Myocyte (in vitro differentiated cells): ENCODE results near the gene PRR3. TPM values are rescaled to one million over a fixed set of nuclear protein-coding genes. Genes with fewer than 3 reads are reported as not detected.
A peak's percentile ranks its signal among the peaks of the same experiment; 100 is the strongest.

Source experiments
- DNase-seq: peaks from one replicate; pipeline ENCODE4 v3.0.0-alpha.2; 2012; ENCODE audit warnings: low read depth
- total RNA-seq: library from RNA; depleted of rRNA; stranded (reverse); fragments of >200 nt; gene quantifications from 2 replicates; pipeline ENCODE4 v1.2.3, GENCODE V29; 2014

Gene PRR3
- total RNA-seq, 1 donor from 2014 or later: 6.5 TPM

DNA sequence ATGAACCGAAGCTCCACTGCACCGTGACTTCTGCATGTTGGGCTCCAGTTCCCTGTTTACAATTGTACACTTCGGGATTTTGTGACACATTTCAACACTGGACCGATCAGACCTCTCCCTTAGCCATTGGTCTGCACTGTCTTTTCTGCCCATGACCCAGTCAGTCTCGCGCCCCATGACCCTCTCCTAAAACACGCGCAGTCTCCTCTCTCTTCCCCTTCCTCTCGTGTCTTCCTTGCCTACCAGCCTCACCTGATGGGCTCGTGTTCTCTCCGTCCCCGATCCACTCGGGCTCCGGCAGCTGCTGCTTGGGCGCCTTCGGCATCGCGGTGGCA is 13.6 kb downstream of the PRR3 start:
- DNase-seq: no peak

DNA sequence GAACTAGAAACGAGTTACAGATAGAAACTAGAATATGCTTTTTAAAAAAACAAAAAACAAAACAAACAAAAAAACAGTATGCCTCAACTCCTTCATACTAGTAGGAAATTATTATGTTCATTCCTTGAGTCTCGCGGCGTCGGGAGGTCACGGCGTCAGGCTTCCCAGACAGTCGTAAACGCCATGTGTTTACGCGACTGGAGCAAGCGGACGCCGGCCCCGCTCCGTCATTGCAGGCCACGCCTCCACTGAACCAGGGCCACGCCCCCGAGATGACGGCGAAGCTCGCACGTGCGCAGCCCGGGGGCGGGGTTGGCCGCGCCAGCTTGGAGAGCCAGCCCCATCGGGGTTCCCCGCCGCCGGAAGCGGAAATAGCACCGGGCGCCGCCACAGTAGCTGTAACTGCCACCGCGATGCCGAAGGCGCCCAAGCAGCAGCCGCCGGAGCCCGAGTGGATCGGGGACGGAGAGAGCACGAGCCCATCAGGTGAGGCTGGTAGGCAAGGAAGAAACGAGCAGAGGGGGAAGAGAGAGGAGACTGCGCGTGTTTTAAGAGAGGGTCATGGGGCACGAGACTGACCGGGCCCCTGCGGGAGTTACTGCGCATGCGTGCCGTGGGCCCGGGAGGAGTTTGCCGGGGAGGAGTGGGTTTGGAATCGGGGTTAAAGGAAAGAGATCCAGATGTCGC is 14.1 kb downstream of the PRR3 start, which contains the start of gene ABCF1:
Gene ABCF1, plus strand, starts transcription at position 368 of the 687 bp plus-strand sequence. Its CDS starts 46 bp downstream, at position 414.
- DNase-seq: peak; percentile 97

DNA sequence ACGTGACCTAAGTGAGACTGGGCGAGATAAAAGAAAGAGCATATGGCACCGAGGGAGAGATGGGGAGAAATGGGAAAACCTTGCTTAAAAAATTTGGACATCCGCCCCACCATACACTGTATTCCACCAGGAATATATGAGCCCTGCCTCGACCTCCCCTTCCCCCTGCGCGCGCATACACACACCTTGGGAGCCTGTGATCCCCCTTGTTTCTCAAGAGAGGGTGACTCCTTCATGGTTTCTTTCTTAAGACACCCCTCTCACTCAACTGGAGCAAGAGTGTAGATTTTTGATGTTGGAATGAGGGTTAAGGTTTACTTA is 14.6 kb downstream of the PRR3 start:
- no peak for DNase-seq

DNA sequence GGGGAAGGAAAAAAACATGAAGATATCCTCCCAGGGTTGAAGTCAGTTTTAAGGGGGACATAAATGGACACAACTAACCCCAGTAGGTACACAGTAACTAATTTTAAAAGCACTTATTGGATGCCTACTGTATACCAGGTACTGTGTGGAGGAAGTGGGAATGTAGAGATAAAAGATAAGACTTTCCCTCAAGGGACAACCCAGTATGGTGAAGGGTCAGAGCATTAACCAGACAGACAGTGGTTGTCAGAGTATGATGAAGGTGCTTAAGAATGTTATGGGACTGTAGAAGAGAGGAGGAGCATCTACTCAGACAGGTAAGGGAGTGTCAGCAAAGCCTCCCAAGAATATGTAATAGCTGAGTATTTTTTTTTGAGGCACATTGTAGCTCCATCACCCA is 15.1 kb downstream of the PRR3 start:
- no peak for DNase-seq

DNA sequence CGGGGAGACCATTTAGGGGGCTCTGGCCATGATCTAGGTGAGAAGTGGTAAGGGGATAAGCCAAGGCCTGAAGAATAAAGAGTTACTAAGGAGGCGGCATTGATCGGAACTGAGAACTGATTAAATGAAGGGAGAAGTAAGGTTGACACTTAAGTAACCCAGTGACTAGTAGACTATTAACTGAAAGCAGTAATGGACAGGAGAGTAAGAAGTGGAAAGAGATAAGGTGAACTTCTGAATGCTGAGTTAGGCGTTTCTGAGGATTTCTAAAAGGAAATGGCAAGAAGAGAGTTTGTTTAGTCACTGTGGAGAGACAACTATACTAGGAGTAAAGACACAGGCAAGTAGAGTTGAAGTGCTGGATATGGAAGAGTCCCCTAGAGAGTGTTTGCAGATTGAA is 16.0 kb downstream of the PRR3 start:
- no peak for DNase-seq

DNA sequence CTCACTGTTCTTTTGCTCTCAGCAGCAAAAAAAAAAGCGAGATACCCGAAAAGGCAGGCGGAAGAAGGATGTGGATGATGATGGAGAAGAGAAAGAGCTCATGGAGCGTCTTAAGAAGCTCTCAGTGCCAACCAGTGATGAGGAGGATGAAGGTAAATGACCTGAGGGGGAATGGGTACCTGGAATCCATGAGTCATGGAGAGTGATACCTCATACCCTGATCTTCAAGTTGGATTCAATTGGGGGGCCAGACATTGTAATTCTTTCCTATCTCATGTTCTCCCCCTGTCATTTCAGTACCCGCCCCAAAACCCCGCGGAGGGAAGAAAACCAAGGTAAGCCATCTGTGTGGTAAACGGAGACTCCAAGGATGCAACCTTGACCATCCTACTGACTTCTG is 21.0 kb downstream of the PRR3 start:
- DNase-seq: no peak

DNA sequence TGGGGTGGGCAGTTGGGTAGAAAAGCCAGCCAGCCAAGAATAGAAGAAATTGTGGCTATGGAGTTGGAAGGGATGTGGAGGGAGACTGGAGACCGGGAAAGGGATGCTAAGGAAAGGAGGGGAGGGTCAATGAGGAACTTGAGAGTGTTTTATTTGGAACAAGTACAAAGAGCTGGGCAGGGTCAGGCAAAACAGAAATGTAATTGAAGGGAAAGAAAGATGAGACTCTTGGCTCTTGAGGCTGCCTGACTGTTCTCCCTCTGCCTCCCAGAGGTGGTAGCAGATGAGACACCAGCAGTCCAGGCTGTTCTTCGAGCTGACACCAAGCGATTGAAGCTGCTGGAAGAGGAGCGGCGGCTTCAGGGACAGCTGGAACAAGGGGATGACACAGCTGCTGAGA is 26.8 kb downstream of the PRR3 start:
- DNase-seq: no peak

DNA sequence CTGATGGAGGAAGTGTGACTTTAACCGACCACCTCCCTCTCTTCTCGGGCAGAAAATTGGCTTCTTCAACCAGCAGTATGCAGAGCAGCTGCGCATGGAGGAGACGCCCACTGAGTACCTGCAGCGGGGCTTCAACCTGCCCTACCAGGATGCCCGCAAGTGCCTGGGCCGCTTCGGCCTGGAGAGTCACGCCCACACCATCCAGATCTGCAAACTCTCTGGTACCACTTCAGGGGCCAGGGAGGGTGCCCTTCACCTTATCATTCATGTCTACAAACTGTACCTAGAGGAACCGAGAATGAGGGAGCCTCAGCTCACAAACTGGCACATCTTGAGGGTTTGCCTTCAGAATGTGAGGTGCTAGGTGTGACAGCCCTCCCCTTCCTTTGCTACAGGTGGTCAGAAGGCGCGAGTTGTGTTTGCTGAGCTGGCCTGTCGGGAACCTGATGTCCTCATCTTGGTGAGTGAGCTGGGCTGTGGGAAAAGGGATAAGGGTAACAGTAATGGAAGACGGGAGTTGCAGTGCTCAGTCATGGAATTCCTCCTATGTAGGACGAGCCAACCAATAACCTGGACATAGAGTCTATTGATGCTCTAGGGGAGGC is 32.8 kb downstream of the PRR3 start:
- no peak for DNase-seq

DNA sequence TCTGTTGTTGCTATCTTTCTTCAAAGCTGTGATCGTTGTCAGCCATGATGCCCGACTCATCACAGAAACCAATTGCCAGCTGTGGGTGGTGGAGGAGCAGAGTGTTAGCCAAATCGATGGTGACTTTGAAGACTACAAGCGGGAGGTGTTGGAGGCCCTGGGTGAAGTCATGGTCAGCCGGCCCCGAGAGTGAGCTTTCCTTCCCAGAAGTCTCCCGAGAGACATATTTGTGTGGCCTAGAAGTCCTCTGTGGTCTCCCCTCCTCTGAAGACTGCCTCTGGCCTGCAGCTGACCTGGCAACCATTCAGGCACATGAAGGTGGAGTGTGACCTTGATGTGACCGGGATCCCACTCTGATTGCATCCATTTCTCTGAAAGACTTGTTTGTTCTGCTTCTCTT is 33.4 kb downstream of the PRR3 start:
- DNase-seq: peak; percentile 59

DNA sequence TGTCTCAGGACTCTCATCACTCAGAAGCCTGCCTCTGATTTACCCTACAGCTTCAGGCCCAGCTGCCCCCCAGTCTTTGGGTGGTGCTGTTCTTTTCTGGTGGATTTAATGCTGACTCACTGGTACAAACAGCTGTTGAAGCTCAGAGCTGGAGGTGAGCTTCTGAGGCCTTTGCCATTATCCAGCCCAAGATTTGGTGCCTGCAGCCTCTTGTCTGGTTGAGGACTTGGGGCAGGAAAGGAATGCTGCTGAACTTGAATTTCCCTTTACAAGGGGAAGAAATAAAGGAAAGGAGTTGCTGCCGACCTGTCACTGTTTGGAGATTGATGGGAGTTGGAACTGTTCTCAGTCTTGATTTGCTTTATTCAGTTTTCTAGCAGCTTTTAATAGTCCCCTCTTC is 33.9 kb downstream of the PRR3 start:
- peak; percentile 87 for DNase-seq

DNA sequence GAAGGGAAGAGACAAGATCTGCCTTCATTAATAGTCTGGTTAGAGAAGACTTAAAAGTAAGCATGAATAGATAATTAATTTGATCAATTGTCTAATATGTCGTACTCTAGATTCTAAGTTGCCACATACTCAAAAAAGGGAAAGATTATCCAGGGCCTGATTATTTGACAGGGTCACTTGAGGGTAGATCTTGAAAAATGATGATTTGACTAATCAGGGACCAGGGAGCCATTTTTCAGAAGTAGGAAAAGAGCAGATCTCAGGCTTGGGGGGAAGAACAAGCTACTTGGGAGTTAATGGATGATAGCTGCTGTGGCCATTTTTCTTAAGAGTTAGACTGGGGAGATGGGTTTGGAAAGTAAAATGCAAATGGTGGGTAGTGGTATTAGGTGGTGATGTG is 35.2 kb downstream of the PRR3 start:
- DNase-seq: no peak

DNA sequence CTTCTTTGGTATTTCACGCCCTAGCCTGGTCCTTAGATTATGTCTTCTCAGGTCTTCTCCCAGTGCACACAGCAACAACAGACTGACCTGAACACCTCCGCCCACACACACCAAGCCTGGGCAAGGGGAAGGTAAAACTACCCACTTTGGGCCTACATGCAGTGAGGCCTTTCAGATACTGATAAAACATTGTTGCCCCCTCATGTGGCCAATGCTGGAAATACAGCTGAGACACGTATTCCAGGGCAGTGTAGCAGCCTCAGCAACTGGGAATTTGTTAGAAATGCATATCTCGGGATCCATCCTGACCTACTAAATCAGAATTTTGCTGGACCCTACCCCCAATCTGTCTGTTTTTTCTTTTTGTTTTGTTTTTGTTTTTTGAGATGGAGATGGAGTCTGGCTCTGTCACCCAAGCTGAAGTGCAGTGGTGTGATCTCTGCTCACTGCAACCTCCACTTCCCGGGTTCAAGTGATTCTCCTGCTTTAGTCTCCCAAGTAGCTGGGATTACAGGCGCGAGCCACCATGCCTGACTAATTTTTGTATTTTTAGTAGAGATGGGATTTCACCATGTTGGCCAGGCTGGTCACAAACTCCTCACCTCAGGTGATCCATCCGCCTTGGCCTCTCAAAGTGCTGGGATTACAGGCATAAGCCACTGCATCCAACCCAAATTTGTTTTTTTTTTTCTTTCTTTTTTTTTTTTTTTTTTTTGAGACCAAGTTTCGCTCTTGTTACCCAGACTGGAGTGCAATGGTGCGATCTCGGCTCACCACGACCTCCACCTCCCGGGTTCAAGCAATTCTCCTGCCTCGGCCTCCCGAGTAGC is 40.4 kb downstream of the PRR3 start:
- peak; percentile 86 for DNase-seq

DNA sequence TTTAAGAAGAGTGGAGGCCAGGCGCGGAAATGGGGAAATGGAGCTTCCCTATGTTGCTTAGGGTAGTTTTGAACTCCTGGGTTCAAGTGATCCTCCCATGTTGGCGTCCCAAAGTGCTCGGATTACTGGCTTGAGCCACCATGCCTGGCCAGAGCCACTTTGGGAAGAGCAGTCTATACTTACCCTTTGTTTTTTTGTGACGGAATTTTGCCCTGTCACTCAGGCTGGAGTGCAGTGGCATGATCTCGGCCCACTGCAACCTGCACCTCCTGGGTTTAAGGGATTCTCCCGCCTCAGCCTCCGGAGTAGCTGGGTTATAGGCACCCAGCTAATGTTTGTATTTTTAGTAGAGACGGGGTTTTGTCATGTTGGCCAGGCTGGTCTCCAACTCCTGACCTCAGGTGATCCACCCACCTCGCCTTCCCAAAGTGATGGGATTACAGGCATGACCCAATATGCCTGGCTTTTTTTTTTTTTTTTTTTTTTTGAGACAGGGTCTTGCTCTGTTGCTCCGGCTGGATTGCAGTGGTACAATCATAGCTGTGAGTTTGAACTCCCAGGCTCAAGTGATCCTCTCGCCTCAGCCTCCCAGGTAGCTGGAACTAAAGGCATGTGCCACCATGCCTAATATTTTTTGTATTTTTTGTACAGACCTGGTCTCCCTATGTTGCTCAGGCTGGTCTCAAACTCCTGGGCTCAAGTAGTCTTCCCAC is 42.0 kb downstream of the PRR3 start:
- no peak for DNase-seq

DNA sequence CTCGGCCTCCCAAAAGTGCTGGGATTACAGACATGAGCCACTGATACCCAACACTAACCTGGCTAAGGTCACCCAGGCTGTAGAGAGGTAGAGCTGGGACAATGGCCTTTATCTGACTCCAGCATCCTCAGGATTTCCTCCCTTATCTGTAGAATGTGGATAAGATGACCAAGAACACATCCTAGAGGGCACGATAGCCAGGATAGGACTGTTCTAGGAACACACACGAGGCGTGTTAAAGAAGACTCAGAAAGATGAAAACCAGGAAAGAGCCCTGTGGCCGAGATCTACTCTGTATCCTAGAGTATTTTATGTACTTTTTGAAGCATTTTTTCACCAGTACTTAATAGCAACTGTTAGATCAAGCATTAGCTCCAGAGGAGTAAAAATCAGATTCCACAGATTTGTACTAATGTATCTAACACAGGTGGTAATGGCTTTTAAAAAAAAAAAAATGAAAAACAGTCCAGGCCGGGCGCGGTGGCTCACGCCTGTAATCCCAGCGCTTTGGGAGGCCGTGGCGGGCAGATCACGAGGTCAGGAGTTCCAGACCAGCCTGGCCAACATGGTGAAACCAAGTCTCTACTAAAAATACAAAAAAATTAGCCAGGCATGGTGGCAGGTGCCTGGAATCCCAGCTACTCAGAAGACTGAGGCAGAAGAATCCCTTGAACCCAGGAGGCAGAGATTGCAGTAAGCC is 42.7 kb downstream of the PRR3 start:
- no peak for DNase-seq

DNA sequence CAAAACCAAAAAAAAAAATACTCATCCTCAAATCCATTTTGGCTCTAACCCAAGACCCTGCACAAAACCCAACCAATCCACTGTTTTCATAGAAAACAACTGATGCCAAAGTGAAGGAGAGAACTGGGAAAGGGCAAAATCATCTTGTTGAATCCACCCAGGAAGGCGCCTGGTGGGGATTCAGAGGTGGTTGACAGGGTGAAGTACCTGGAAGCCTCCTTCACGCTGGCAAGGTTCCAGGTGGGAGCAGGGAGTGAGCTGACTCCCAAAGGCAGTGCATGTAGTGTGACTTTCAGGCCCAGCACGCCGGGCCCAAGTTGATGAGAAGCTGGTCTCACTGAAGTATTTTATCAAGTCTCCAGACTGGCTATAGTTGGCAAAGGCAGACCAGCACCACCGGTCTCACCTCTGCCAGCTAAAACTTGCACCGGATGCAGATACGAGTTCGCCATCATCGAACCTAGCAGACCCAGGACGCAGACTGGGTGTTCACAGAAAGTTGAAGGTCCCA is 43.4 kb downstream of the PRR3 start:
- no peak for DNase-seq

DNA sequence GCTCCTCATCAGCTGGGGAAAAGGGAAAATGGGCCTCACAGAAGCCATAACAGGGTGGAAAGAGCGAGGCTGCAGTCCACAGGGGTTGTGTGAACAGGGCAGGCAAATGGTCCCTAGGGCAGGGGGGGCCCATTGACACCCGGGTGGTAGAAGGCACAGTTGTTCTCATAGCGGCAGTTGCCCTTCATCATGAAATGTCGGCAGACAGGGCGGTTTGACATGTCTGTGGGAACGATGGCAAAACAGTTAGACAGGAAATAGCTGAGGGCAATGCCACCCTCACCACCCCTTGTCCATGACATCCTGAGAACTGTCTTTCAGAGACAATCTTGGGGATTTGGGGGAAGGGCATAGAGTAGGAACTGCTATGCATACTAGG is 44.3 kb downstream of the PRR3 start:
- no peak for DNase-seq

DNA sequence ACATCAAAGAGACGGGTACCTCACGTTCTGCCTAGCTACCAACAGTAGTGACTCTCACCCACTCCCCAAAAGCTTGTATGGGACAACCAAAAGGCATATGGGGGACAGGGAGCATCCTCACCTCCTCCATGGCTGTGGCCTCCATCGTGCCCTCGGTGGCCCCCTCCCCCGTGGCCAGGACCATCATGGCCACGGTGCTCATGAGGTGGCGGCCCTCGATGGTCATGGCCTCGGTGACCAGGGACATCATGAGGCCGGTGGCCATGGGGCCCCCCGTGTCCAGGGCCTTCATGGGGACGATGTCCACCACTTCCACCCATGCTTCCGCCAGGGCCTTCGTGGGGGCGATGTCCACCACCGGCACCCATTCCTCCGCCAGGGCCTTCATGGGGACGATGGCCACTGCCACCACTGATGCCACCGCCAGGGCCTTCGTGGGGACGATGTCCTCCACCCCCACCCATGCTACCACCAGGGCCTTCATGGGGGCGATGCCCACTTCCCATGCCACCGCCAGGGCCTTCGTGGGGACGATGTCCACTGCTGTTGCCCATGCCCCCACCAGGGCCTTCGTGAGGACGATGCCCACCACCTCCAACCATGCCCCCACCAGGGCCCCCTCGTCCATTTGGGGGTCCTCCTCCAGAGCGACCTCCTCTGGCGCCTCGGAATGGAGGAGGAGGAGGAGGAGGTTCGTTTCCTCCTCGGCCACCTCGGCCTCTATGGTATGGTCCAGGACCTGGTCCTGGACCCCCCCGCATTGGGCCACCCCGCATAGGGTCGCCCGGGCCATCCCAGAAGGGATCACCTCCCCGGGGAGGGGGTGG is 44.9 kb downstream of the PRR3 start:
- no peak for DNase-seq

DNA sequence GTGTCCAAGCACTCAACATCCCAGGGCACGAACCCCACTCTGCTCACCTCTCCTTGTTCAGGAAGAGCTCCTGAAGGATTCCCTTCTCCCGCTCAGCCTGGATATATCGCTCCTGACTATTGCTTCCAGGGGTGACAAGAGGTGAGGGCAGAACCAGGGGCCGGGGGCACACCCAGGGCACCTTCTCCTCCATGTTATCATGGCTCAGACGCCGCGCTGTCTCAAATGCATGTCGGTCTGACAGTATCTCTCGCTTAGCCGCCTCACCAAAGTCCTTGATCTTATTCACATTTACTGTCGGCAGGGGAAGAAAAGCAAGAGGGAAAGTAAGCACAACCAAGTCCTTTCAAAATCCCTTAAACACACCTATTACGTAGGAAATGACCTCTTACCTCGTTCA is 46.9 kb downstream of the PRR3 start:
- DNase-seq: no peak

DNA sequence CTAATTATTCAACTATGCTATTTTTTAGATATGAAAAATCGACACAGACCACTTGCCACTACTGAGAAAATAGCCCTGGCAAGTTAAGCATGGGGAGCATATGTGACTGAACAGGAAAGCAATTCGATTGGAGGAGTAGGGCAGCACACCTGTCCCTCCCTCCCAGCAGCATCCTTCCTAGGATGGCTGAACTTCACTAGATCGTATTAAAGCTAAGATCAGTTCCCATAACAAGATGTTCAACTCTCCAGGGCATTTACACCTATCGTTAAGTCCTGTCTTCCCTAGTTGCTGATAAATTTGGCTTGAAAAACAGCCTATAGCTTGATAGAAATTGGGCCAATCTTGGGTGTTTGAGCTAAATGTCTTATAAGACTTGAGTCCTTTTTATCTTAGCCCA is 53.0 kb downstream of the PRR3 start:
- DNase-seq: no peak

DNA sequence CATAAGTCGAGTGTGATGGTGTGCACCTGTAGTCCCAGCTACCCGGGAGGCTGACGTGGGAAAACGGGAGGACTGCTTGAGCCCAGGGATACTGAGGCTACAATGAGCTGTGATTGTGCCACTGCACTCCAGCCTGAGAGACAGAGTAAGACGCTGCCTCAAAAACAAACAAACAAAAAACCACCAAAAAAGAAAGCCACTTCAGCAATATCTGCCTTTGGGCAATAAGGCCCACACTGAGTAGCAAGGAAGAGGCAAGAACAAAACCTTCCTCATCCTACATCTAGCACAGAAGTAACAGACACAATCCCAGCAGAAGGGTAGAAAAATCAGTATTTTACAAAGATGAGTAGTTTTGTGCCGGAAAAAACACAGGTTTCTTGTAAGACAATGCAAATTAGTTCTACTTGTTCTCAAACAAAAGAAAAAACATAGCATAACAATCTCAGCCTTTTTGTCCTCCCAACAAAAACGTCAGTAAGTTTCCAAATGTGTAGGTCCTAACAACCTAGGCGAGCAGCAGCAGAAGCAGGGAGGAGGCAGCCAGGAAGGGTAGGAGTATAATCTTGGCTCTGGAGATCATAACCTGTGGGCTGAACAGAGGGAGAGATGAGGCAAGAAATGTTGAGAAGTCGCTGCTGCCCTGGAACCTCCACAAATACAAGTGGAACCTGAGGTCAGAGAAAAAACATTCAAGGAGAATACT is 54.2 kb downstream of the PRR3 start:
- no peak for DNase-seq
